ENCODE results near the gene GRB2.
A peak's percentile ranks its signal among the peaks of the same experiment; 100 is the strongest.
"Not testable (repeated sequence)": the region's sequence is repeated elsewhere in the genome, so short reads cannot be mapped to it uniquely, and the experiment has no call there.

GRB2 gene

DNA sequence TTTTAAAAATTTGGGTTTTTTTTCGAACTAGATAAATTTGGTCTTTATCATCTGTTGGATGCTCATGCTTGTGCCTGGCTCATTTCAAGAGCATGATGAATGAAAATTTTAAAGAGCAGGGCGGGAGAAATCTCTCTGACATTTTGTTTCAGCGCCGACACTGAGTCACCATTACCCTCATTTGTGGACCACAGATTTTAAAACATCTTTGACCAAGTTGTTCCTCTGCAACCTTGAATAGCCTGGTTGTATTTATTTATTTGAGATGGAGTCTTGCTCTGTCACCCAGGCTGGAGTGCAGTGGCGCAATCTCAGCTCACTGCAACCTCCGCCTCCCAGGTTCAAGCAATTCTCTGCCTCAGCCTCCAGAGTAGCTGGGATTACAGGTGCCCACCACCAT is 29.0 kb upstream of the GRB2 start:
- not testable (repeated sequence) for DNase-seq (ENCODE audit: low spot score in 2 of 2); H3K36me3 Mint-ChIP-seq (ENCODE audit: insufficient read depth); H3K27ac Mint-ChIP-seq (ENCODE audit: low read depth); H3K9me3 Mint-ChIP-seq; H3K27me3 Mint-ChIP-seq; ATAC-seq (replicated peaks; ENCODE audit: extremely low read depth, poor library complexity, severe bottlenecking); H3K4me3 Mint-ChIP-seq
- H3K4me1 Mint-ChIP-seq, result peaks cover 17% of the 10 kb centered on the region

DNA sequence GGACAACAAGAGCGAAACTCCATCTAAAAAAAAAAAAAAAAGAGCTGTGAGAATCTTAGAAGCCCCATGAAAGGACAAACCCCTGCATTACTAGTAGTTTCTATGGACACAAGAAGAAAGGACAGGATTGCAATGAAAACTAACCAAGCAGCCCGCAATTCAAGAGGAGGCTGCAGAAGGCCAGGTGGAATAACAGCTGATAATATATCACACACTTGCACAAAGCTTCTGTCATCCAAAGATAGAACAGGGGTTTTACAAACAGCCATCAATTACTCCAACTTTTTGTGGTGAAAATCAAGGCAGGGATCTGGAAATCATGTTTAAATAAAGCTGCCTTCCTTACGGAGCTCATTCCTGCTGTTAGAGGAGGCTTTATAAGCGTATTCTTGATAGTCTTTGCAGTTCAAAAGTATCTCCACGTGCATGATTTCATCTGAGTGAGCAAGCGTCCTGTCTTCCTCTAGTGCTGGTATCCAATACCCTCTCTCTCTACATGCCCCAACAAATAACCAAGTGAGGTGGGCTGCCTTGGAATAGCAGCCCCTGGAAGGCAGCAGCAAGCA is 27.8 kb upstream of the GRB2 start:
- no peak for DNase-seq (ENCODE audit: low spot score in 2 of 2)
- H3K4me3 Mint-ChIP-seq, result no peak overlapping the region
- H3K4me1 Mint-ChIP-seq, result peaks cover 17% of the 10 kb centered on the region
- no peak for ATAC-seq (replicated peaks; ENCODE audit: extremely low read depth, poor library complexity, severe bottlenecking)
- no peak overlapping the region for H3K27ac Mint-ChIP-seq (ENCODE audit: low read depth)
- no peaks in the 10 kb centered on the region for H3K9me3 Mint-ChIP-seq
- peaks cover 8% of the 10 kb centered on the region for H3K27me3 Mint-ChIP-seq
- peaks cover 4% of the 10 kb centered on the region for H3K36me3 Mint-ChIP-seq (ENCODE audit: insufficient read depth)

DNA sequence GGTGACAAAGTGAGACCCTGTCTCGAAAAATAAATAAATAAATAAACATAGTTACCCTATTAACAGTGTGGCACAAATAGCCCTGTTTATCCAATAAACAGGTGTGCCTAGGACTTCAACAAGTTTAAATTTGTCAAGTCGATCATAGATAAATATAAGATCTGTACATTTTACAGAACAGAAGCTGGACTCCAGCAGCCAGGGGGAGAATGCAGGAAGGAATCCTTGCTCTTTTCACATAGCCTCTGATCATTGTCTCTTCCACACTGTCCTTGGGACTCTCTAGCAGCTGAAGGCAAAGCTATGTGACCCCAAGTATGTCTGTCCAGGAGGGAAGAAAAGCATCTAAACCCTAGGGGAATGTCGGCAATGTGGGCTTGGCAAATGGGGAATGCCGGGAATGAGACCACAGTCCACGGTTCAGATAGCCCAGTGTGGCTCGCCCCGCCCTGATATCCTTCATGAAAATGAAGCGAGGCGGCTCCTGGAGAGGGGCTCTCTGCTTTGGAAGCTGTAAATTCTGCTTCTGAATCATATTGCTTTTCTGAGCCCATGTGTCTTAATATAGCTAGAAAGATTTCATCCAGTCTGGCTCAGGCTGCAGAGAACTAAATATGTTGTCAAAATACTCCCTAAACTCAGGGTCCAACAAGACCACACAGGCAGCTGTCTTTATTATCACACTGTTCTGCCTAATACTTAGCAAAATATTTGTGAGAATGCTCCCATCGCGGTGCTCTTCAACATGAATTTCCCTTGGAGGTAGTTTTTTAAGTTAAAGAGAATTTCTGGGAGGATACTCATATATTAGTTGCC is 24.9 kb upstream of the GRB2 start:
- no peak for DNase-seq (ENCODE audit: low spot score in 2 of 2)

DNA sequence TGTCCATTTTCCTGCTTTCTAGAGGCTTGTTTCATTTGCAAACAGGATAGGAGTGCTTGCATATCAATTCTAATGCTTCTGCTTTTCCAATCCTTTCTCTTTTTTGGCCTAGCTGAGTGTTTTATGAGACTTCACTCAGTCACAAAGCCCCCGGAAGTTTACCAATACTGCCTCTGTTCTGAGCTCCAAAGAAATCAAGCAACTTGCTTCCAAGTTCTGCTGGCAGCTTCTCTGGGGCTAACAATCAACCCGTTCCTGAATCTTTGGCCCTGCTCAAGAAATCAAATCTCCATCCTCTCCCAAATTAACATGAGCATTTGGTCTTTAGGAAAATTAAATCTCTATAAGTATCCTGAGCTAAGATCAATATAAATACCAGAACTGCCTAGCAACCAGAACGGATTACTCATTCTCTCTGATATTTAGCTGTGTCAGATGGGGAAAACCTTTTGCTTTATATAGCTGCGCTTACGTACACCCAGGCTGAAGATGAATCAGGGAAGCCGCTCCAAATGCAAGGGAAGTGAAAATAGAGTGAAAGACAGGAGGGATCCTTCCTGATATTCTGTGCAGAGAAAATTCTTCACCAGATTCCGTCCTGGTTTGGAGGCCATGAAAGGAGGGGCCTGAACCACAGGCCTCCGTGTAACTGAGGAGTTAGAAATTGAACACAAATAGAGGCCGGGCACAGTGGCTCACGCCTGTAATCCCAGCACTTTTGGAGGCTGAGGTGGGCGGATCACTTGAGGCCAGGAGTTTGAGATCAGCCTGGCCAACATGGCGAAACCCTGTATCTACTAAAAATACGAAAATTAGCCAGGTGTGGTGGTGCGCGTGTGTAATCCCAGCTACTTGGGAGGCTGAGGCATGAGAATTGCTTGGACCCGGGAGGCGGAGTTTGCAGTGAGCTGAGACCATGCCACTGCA is 23.3 kb upstream of the GRB2 start:
- no peak for ATAC-seq (replicated peaks; ENCODE audit: extremely low read depth, poor library complexity, severe bottlenecking)
- Mint-ChIP-seq H3K36me3 (ENCODE audit: insufficient read depth) (peaks cover 1% of the 10 kb centered on the region), H3K27ac (ENCODE audit: low read depth) (no peak overlapping the region), H3K9me3 (no peaks in the 10 kb centered on the region), H3K27me3 (peaks cover 8% of the 10 kb centered on the region), H3K4me1 (peaks cover 12% of the 10 kb centered on the region), H3K4me3 (no peak overlapping the region)
- no peak for DNase-seq (ENCODE audit: low spot score in 2 of 2)

More for the DNA sequence above, 24.9 kb upstream of the GRB2 start:
- Mint-ChIP-seq H3K4me3 (no peak overlapping the region), H3K9me3 (no peaks in the 10 kb centered on the region), H3K36me3 (ENCODE audit: insufficient read depth) (peaks cover 1% of the 10 kb centered on the region), H3K27ac (ENCODE audit: low read depth) (no peak overlapping the region), H3K4me1 (peaks cover 18% of the 10 kb centered on the region), H3K27me3 (peaks cover 8% of the 10 kb centered on the region)
- ATAC-seq (replicated peaks; ENCODE audit: extremely low read depth, poor library complexity, severe bottlenecking), result no peak

DNA sequence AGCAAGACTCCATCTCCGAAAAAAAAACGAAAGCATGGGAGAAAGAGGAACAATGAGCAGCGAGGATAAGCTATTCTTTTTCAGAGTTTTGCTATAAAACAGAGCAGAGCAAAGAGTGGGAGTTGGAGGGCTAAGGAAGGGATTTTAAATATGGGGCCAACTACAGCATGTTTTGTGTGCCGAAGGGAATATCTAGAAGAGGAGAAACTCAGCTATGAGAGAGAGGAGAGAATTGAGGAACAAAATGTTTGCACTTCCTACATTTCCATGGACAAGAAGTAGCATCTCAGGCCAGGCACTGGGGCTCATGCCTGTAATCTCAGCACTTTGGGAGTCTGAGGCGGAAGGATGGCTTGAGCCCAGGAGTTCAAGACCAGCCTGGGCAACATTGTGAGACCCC is 13.1 kb upstream of the GRB2 start:
- no peaks in the 10 kb centered on the region for H3K4me1 Mint-ChIP-seq
- no peak overlapping the region for H3K27ac Mint-ChIP-seq (ENCODE audit: low read depth)
- H3K27me3 Mint-ChIP-seq, result peaks cover 36% of the 10 kb centered on the region
- no peak overlapping the region for H3K4me3 Mint-ChIP-seq
- DNase-seq (ENCODE audit: low spot score in 2 of 2) (no peak), ATAC-seq (replicated peaks; ENCODE audit: extremely low read depth, poor library complexity, severe bottlenecking) (no peak)
- no peaks in the 10 kb centered on the region for H3K9me3 Mint-ChIP-seq
- peaks cover 1% of the 10 kb centered on the region for H3K36me3 Mint-ChIP-seq (ENCODE audit: insufficient read depth)

DNA sequence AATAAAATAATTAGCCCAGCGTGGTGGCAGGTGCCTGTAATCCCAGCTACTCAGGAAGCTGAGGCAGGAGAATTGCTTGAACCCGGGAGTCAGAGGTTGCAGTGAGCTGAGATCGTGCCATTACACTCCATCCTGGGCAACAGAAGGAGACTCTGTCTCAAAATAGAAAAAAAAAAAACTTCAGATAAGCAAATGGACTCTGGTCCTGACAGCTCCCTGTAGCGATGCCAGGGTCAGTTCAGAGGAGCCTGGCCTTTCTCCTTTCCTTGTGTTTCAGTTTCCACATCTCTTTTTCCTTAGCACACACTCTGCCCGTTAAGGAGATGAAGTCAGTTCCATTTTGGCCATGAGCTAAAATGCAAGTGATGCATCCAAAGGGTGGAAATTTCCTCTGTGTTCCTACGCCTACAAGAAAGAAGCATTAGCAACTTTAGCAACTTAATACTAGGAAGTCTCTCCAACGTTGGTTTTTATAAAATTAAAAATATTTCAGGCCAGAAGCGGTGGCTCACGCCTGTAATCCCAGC is 11.6 kb upstream of the GRB2 start:
- Mint-ChIP-seq H3K4me1 (peaks cover 6% of the 10 kb centered on the region), H3K27ac (ENCODE audit: low read depth) (no peak overlapping the region), H3K36me3 (ENCODE audit: insufficient read depth) (peaks cover 1% of the 10 kb centered on the region), H3K4me3 (no peak overlapping the region), H3K9me3 (no peaks in the 10 kb centered on the region), H3K27me3 (peaks cover 44% of the 10 kb centered on the region)
- DNase-seq (ENCODE audit: low spot score in 2 of 2), result no peak
- no peak for ATAC-seq (replicated peaks; ENCODE audit: extremely low read depth, poor library complexity, severe bottlenecking)

DNA sequence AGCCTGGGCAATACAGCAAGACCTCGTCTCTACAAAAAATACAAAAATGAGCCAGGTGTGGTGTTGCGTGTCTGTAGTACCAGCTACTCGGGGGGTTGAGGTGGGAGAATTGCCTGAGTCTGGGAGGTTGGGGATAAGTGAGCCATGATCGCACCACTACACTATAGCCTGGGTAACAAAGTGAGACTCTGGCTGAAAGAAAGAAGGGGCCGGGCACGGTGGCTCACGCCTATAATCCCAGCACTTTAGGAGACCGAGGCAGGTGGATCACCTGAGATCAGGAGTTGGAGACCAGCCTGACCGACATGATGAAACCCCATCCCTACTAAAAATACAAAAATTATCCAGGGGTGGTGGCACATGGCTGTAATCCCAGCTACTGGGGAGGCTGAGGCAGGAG is 10.5 kb upstream of the GRB2 start:
- H3K27ac Mint-ChIP-seq (ENCODE audit: low read depth), result no peak overlapping the region
- no peak for DNase-seq (ENCODE audit: low spot score in 2 of 2)
- H3K36me3 Mint-ChIP-seq (ENCODE audit: insufficient read depth), result peaks cover 1% of the 10 kb centered on the region
- H3K4me1 Mint-ChIP-seq, result peaks cover 9% of the 10 kb centered on the region
- no peak for ATAC-seq (replicated peaks; ENCODE audit: extremely low read depth, poor library complexity, severe bottlenecking)
- no peaks in the 10 kb centered on the region for H3K9me3 Mint-ChIP-seq
- peaks cover 44% of the 10 kb centered on the region for H3K27me3 Mint-ChIP-seq
- no peak overlapping the region for H3K4me3 Mint-ChIP-seq

DNA sequence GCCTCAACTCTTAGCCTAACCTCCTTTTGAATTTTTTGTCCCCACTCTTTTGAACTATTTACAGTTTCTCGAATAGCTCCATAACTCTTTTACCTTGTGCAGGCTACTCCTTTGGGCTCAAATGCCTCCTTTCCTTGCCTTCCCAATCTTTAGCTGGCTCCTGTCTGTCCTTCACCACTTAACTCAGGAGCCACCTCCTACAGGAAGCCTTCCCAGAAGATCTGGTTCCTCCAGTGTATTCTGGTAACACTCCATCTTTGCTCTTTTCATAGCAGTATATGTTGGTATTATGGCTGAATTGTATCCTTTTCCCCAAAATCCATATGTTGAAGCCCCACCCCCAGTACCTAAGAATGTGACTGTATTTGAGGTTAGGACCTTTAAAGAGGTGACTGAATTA is 9.0 kb upstream of the GRB2 start:
- H3K36me3 Mint-ChIP-seq (ENCODE audit: insufficient read depth), result peaks cover 1% of the 10 kb centered on the region
- no peak overlapping the region for H3K27ac Mint-ChIP-seq (ENCODE audit: low read depth)
- H3K4me1 Mint-ChIP-seq, result peaks cover 9% of the 10 kb centered on the region
- H3K4me3 Mint-ChIP-seq, result no peak overlapping the region
- ATAC-seq (replicated peaks; ENCODE audit: extremely low read depth, poor library complexity, severe bottlenecking) (no peak), DNase-seq (ENCODE audit: low spot score in 2 of 2) (no peak)
- no peaks in the 10 kb centered on the region for H3K9me3 Mint-ChIP-seq
- H3K27me3 Mint-ChIP-seq, result peaks cover 44% of the 10 kb centered on the region

DNA sequence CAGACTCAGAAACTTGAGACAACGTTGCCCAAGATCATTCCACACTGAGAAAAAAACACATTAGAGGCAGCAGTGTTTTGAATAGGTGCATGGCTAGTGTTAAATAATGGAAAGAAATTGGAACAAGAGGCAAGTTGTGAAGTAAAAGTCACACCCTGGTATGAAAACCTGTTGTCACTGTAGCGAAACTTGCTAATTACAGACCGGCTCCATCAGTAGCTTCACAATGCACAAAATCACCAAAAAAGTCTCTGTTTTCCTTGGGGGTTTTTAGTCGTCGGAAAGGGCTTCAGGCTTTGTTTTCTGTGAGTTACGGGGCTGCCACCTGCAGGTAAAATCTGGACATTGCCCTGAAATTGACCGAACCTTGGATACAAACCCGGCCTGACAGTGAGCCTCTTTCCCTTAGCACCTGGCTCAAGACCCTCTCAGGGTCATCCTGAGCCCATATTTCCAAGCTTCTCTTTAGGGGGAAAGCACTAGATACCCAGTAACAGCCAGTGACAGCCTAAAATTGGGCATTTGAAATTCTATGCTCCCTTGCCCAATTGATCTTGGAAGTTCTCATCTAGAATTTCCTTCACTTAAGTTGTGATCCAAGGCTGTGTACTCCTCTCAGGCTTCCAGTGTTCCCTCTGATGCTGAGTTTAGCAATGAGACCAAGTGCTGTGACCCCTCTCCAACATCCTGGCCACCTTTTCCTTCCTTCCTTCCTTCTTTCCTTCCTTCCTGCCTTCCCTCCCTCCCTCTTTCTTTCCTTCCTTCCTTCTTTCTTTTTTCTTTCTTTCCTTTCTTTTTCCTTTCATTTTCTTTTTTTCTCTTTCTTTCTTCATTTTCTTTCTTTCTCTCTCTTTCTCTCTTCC is 7.2 kb upstream of the GRB2 start:
- Mint-ChIP-seq H3K4me3 (no peak overlapping the region), H3K9me3 (no peaks in the 10 kb centered on the region), H3K27ac (ENCODE audit: low read depth) (no peak overlapping the region), H3K36me3 (ENCODE audit: insufficient read depth) (peaks cover 1% of the 10 kb centered on the region), H3K27me3 (peaks cover 32% of the 10 kb centered on the region), H3K4me1 (peaks cover 9% of the 10 kb centered on the region)
- peak; percentile 56 to 69 for DNase-seq (ENCODE audit: low spot score in 2 of 2)
- ATAC-seq (replicated peaks; ENCODE audit: extremely low read depth, poor library complexity, severe bottlenecking), result peak; percentile 54

DNA sequence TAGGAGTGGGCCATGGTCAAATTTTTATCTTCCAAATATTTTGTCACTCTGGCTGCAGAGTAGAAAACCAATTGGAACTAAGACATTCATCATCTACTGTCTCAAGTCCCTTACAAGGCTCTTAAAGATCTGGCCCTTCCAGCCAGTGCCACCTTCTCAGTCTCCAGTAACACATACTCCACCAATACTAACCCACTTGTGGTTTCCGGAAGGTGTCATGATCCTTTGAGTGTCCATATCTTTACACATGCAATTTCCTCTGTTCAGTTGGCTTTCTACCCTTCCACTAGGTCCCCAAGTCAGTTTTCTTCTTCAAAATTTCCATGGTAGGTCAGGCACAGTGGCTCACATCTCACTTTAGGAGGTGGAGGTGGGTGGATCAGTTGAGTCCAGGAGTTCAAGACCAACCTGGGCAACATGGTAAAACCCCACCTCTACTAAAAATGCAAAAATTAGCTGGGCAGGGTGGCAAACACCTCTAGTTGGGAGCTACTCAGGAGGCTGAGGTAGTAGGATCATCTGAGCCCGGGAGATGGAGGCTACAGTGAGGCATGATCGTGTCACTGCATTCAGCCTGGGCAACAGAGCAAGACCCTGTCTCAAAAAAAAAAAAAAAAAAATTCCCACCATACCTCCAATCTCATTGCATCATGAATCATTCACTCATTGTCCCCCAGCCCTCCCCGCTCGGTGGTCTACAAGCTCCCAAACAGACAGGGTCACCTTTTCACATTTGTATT is 6.0 kb upstream of the GRB2 start:
- Mint-ChIP-seq H3K27ac (ENCODE audit: low read depth) (no peak overlapping the region), H3K4me3 (no peak overlapping the region), H3K4me1 (peaks cover 14% of the 10 kb centered on the region), H3K27me3 (peaks cover 32% of the 10 kb centered on the region), H3K9me3 (no peaks in the 10 kb centered on the region), H3K36me3 (ENCODE audit: insufficient read depth) (peaks cover 1% of the 10 kb centered on the region)
- DNase-seq (ENCODE audit: low spot score in 2 of 2) (no peak), ATAC-seq (replicated peaks; ENCODE audit: extremely low read depth, poor library complexity, severe bottlenecking) (no peak)

DNA sequence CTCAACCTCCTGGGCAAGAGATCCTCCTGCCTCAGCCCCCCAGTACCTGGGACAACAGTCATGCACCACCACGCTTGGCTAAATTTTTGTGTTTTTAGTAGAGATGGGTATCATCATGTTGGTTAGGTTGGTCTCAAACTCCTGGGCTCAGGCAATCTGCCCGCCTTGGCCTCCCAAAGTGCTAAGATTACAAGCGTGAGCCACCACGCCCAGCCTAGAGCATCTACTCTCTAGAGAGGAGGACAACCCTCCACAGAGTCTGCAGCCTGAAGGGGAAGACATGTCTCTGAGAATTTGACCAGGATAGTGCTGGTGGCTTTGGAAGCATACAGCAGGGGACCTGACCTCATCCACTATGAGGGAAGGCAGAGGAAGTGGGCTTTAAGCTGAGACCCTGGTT is 4.7 kb upstream of the GRB2 start:
- H3K9me3 Mint-ChIP-seq, result no peaks in the 10 kb centered on the region
- peaks cover 23% of the 10 kb centered on the region for H3K4me1 Mint-ChIP-seq
- DNase-seq (ENCODE audit: low spot score in 2 of 2) (no peak), ATAC-seq (replicated peaks; ENCODE audit: extremely low read depth, poor library complexity, severe bottlenecking) (no peak)
- no peak overlapping the region for H3K4me3 Mint-ChIP-seq
- H3K27me3 Mint-ChIP-seq, result peaks cover 22% of the 10 kb centered on the region
- H3K36me3 Mint-ChIP-seq (ENCODE audit: insufficient read depth), result peaks cover 9% of the 10 kb centered on the region
- H3K27ac Mint-ChIP-seq (ENCODE audit: low read depth), result no peak overlapping the region
